Ovary (tissue), 3 donors: Measurements from ENCODE around the gene GABRB1.

Source experiments
- CTCF ChIP-seq, 3 donors: fragments of 450-650 bp in 2 of 3; fragments of 200-600 bp in 1 of 3; IDR thresholded peaks; one replicate each; pipeline versions ENCODE4 v1.5.1 to v1.8.0; 2016 to 2022; ENCODE audit warnings: antibody characterized with exemption in 3 of 3, mild to moderate bottlenecking in 1 of 3
- EP300 ChIP-seq: sonication (generic); formaldehyde crosslinking; IDR thresholded peaks from one replicate; pipeline ENCODE4 v1.6.1; 2017; ENCODE audit warnings: antibody characterized with exemption
- POLR2A ChIP-seq: fragments of 450-650 bp; IDR thresholded peaks from one replicate; pipeline ENCODE4 v1.6.1; 2017; ENCODE audit warnings: antibody characterized with exemption, mild to moderate bottlenecking, moderate library complexity
- donor health status: DM: no; HTN: no; CAD: no.

GRCh38 chr4:47000406-47000805 lies 31.0 kb upstream of the GABRB1 start:
- TF ChIP-seq CTCF (IDR thresholded peaks at IDR 0.05) (no peak), EP300 (no peak), POLR2A (no peak)
